ENCODE results near the gene KPNB1.

GRCh38 chr17:47727704-47728036, 78.0 kb downstream of the KPNB1 start:
- TF ChIP-seq POLR2A (IDR thresholded peaks at IDR 0.05) (no peak), EP300 (IDR thresholded peaks at IDR 0.05) (no peak), POLR2AphosphoS5 (IDR thresholded peaks at IDR 0.05) (no peak)
- TF ChIP-seq, protein P1, sequence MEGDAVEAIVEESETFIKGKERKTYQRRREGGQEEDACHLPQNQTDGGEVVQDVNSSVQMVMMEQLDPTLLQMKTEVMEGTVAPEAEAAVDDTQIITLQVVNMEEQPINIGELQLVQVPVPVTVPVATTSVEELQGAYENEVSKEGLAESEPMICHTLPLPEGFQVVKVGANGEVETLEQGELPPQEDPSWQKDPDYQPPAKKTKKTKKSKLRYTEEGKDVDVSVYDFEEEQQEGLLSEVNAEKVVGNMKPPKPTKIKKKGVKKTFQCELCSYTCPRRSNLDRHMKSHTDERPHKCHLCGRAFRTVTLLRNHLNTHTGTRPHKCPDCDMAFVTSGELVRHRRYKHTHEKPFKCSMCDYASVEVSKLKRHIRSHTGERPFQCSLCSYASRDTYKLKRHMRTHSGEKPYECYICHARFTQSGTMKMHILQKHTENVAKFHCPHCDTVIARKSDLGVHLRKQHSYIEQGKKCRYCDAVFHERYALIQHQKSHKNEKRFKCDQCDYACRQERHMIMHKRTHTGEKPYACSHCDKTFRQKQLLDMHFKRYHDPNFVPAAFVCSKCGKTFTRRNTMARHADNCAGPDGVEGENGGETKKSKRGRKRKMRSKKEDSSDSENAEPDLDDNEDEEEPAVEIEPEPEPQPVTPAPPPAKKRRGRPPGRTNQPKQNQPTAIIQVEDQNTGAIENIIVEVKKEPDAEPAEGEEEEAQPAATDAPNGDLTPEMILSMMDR (IDR thresholded peaks at IDR 0.05): no peak

Measured in suprapubic skin (tissue), 4 donors.